ENCODE results near the gene GDF9. TPM values are rescaled to one million over a fixed set of nuclear protein-coding genes. Genes with fewer than 3 reads are reported as not detected.

GDF9 gene
- total and polyA plus RNA-seq, 10 donors: 0.17 to 0.59 (median 0.37) TPM; not detected in 3

- no peak overlapping the region for H3K27ac ChIP-seq
- no peak for TF ChIP-seq POLR2A (IDR thresholded peaks at IDR 0.05)
- no peak for TF ChIP-seq POLR2AphosphoS5 (IDR thresholded peaks at IDR 0.05)
- TF ChIP-seq, protein P1, sequence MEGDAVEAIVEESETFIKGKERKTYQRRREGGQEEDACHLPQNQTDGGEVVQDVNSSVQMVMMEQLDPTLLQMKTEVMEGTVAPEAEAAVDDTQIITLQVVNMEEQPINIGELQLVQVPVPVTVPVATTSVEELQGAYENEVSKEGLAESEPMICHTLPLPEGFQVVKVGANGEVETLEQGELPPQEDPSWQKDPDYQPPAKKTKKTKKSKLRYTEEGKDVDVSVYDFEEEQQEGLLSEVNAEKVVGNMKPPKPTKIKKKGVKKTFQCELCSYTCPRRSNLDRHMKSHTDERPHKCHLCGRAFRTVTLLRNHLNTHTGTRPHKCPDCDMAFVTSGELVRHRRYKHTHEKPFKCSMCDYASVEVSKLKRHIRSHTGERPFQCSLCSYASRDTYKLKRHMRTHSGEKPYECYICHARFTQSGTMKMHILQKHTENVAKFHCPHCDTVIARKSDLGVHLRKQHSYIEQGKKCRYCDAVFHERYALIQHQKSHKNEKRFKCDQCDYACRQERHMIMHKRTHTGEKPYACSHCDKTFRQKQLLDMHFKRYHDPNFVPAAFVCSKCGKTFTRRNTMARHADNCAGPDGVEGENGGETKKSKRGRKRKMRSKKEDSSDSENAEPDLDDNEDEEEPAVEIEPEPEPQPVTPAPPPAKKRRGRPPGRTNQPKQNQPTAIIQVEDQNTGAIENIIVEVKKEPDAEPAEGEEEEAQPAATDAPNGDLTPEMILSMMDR (IDR thresholded peaks at IDR 0.05 in 8 of 11, conservative IDR thresholded peaks at IDR 0.05 in 3 of 11): no peak
- WGBS, 5 donors: 53 to 68% (median 62%) methylated on average over 1 of the region's 1 CpG
- peaks cover 0 to 9% (median 2%) of the 10 kb centered on the region in 6 donors for H3K4me1 ChIP-seq
- H3K4me3 ChIP-seq: no peak overlapping the region
- H3K36me3 ChIP-seq: peaks cover 12 to 99% (median 83%) of the 10 kb centered on the region in 6 donors
- H3K9me3 ChIP-seq: no peaks in the 10 kb centered on the region
- no peaks in the 10 kb centered on the region for H3K27me3 ChIP-seq (replicated peaks in 1 of 7)
- intact Hi-C loops (cut with DNase I; ENCODE audit: low total_unique reads): no loop called here
- DNase-seq: no peak
Measured at GRCh38 chr5:132887283-132887682, 21.0 kb upstream of the GDF9 start.

DNA sequence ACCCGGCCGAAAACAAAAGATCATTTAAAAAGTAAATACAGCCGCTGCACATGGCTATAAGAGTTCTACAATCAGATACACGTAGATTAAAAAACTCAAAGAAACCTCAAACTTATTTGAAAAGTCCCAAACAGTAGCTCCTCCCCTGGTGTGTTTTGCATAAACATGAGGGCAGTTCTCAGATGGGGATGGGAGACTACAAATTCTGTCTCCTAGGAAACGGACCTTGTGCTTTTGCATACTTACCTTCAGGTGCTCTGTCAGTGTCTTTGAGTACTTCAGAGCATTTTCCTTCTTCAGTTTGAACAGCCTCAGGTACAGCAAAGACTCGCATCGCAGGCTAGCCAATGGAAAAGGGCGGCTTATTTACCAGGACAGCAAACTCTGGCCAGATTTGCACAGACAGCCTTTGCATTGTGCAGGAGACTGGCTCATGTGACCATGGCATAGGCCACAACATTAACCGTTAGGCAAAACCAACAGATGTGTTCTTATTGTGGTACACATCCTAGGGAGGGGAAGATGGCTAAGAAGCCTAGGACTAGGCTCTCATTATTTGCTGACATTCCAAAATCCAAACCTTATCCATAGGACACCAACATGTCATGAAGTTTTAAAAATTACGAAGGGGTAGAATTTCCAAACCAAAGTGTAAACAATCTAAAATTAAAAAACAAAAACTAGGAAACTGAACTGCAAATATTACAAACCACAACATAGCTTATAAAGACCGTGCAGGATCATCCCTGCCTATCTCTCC lies 20.0 kb upstream of the GDF9 start:
- intact Hi-C loops (cut with DNase I; ENCODE audit: low total_unique reads): no loop called here
- H3K36me3 ChIP-seq: peaks cover 10 to 99% (median 83%) of the 10 kb centered on the region in 6 donors
- TF ChIP-seq POLR2A (IDR thresholded peaks at IDR 0.05) (no peak), POLR2AphosphoS5 (IDR thresholded peaks at IDR 0.05) (no peak)
- TF ChIP-seq, protein P1 (IDR thresholded peaks at IDR 0.05 in 8 of 11, conservative IDR thresholded peaks at IDR 0.05 in 3 of 11): no peak
- DNase-seq: no peak
- H3K27ac ChIP-seq: no peak overlapping the region
- H3K4me1 ChIP-seq: peaks cover 0 to 9% (median 2%) of the 10 kb centered on the region in 6 donors
- 91 to 94% (median 92%) methylated on average over 11 of the region's 11 CpGs for WGBS, 5 donors
- H3K4me3 ChIP-seq: no peak overlapping the region
- H3K27me3 ChIP-seq (replicated peaks in 1 of 7): no peaks in the 10 kb centered on the region
- no peaks in the 10 kb centered on the region for H3K9me3 ChIP-seq

GRCh38 chr5:132884548-132884947 lies 18.3 kb upstream of the GDF9 start:
- H3K4me3 ChIP-seq: no peak overlapping the region
- TF ChIP-seq POLR2AphosphoS5 (IDR thresholded peaks at IDR 0.05) (no peak), POLR2A (IDR thresholded peaks at IDR 0.05) (no peak)
- TF ChIP-seq, protein P1 (IDR thresholded peaks at IDR 0.05 in 8 of 11, conservative IDR thresholded peaks at IDR 0.05 in 3 of 11): no peak
- DNase-seq: no peak
- no peaks in the 10 kb centered on the region for H3K27me3 ChIP-seq (replicated peaks in 1 of 7)
- peaks cover 10 to 99% (median 87%) of the 10 kb centered on the region in 6 donors for H3K36me3 ChIP-seq
- peaks cover 0 to 9% (median 2%) of the 10 kb centered on the region in 6 donors for H3K4me1 ChIP-seq
- 79 to 92% (median 92%) methylated on average over 2 of the region's 2 CpGs for WGBS, 5 donors
- intact Hi-C loops (cut with DNase I; ENCODE audit: low total_unique reads): no loop called here
- no peaks in the 10 kb centered on the region for H3K9me3 ChIP-seq
- H3K27ac ChIP-seq: no peak overlapping the region

DNA sequence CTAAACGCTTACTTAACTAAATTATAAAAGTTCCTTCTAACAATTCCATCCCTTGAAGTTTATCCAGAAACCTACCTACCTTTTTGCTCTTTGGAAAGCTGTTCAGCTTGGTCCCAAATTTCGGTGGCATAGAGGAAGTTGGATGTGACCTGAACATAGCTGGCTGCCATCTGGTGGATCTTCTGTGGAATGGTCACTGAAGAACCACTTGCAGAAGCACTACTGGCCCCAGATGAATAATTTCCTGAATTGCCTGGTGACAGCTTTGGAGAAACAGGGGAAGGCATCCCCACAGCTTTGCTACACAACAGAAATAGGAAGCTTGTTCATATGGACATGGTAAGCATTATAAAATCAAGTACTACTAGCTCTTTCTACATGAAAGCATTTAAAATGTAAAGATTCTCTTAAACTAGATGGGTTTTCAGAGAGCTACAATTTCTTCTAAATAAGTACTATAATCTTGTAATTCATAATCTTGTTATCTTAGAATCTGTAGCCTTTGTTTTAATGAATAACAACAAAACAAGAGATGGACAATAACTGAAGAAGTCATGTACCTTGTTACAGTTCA lies 17.1 kb upstream of the GDF9 start:
- Histone ChIP-seq H3K9me3 (no peaks in the 10 kb centered on the region), H3K27me3 (replicated peaks in 1 of 7) (no peaks in the 10 kb centered on the region), H3K4me1 (peaks cover 0 to 9% (median 2%) of the 10 kb centered on the region in 6 donors), H3K27ac (no peak overlapping the region), H3K4me3 (no peak overlapping the region), H3K36me3 (peaks cover 10 to 99% (median 82%) of the 10 kb centered on the region in 6 donors)
- TF ChIP-seq POLR2A (IDR thresholded peaks at IDR 0.05): no peak
- TF ChIP-seq POLR2AphosphoS5 (IDR thresholded peaks at IDR 0.05): peak in 1 of 3 donors; percentile 46
- TF ChIP-seq, protein P1 (IDR thresholded peaks at IDR 0.05 in 8 of 11, conservative IDR thresholded peaks at IDR 0.05 in 3 of 11): peak in 10 of 11 experiments; percentile 38 to 81 (median 62)
- no peak for DNase-seq
- 31 to 47% (median 39%) methylated on average over 2 of the region's 2 CpGs for WGBS, 5 donors
- intact Hi-C loops (cut with DNase I; ENCODE audit: low total_unique reads): no loop called here
